ENCODE results near the gene ARID1B.
A peak's percentile ranks its signal among the peaks of the same experiment; 100 is the strongest.

ARID1B gene

DNA sequence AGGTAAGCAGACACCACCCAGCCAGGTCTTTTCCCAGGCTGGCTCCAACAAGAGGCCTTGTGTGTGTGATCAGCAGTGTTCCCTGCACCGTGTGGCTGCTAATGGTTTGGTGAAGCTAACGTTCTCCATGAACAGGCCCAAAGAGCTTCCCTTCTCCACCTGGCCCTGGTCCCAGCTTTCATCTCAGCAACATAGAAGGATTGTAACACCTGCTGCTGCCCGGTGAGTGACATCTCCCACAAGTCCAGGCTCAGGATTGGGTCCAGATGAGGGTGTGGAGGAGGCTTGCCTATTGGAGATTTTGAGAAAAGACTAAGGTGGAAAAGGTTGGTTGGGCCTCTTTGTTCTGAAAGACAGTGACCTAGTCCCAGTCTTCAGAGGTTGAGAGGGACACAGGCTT is 456.5 kb downstream of the ARID1B start:
- TF ChIP-seq, protein P1, sequence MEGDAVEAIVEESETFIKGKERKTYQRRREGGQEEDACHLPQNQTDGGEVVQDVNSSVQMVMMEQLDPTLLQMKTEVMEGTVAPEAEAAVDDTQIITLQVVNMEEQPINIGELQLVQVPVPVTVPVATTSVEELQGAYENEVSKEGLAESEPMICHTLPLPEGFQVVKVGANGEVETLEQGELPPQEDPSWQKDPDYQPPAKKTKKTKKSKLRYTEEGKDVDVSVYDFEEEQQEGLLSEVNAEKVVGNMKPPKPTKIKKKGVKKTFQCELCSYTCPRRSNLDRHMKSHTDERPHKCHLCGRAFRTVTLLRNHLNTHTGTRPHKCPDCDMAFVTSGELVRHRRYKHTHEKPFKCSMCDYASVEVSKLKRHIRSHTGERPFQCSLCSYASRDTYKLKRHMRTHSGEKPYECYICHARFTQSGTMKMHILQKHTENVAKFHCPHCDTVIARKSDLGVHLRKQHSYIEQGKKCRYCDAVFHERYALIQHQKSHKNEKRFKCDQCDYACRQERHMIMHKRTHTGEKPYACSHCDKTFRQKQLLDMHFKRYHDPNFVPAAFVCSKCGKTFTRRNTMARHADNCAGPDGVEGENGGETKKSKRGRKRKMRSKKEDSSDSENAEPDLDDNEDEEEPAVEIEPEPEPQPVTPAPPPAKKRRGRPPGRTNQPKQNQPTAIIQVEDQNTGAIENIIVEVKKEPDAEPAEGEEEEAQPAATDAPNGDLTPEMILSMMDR (IDR thresholded peaks at IDR 0.05; ENCODE audit: poor library complexity, severe bottlenecking), result no peak
- Histone ChIP-seq H3K36me3 (ENCODE audit: low read depth) (no peaks in the 10 kb centered on the region), H3K27me3 (ENCODE audit: insufficient read depth, poor library complexity, severe bottlenecking) (peaks cover 26% of the 10 kb centered on the region), H3K9me3 (ENCODE audit: severe bottlenecking) (no peaks in the 10 kb centered on the region), H3K4me3 (ENCODE audit: severe bottlenecking) (no peak overlapping the region), H3K4me1 (ENCODE audit: insufficient read depth, poor library complexity, severe bottlenecking) (no peaks in the 10 kb centered on the region), H3K27ac (ENCODE audit: poor library complexity, severe bottlenecking) (no peak overlapping the region)
- ATAC-seq (ENCODE audit: low read depth) (no peak), DNase-seq (ENCODE audit: low spot score) (no peak)

DNA sequence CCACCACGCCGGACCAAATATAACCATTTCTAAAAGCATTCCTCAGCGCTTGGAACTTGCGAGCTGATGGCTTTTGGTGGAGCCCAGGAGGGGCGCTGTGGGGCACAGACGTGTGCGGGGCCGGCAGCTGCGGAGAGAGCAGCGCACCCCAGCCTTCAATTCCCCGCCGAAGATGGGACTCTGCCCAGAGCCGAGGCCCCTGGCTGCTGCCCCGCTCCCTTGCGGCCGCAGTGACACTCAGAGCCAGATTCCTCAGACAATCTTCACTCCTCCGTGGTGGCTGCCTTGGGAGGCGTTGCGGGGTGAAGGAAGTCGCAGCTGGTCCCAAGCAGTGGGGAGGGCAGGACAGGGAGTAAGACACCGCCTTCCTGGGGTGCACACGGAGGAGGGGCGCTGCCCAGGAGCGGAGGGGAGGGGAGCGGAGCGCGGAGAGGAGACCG is 458.4 kb downstream of the ARID1B start:
- TF ChIP-seq, protein P1 (IDR thresholded peaks at IDR 0.05; ENCODE audit: poor library complexity, severe bottlenecking), result peak; percentile 52
- Histone ChIP-seq H3K27me3 (ENCODE audit: insufficient read depth, poor library complexity, severe bottlenecking) (peaks cover 26% of the 10 kb centered on the region), H3K27ac (ENCODE audit: poor library complexity, severe bottlenecking) (no peak overlapping the region), H3K9me3 (ENCODE audit: severe bottlenecking) (no peaks in the 10 kb centered on the region), H3K4me3 (ENCODE audit: severe bottlenecking) (peak overlapping the region; percentile 26), H3K36me3 (ENCODE audit: low read depth) (no peaks in the 10 kb centered on the region), H3K4me1 (ENCODE audit: insufficient read depth, poor library complexity, severe bottlenecking) (peaks cover 10% of the 10 kb centered on the region)
- peak; percentile 70 for ATAC-seq (ENCODE audit: low read depth)
- DNase-seq (ENCODE audit: low spot score), result no peak

DNA sequence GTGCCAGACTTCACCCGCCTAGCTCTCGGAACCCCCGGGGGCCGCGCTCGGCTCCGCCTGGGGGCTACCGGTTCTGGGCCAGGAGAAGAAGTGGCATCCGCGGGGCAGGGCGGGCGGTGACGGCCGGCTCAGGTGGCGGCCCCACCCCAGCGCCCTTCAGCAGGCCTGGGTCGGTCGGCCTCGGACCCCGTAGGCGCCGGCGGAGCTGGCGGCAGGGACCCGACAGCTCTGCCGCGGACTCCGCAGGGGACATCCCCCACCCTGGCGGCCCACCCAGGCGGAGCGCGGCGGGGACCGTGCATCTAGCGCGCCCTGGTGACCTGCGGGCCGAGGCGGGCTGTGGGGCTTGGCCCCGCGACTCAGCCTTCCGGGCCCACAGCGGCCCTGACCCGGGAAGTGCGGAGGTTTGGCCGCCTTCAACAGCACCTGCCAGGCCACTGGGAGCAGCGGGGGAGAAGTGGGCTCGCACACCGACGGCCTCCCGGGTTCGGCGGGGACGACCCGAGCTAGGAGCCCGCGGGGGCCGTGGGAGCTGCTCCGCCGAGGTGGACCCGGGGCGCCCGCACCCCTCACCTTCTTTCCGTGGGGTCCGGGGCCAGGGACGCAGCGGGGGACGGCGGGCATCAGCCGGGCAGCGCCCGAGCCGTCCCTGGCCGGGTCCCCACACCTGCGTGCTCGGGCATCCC is 459.0 kb downstream of the ARID1B start:
- Histone ChIP-seq H3K9me3 (ENCODE audit: severe bottlenecking) (no peaks in the 10 kb centered on the region), H3K27me3 (ENCODE audit: insufficient read depth, poor library complexity, severe bottlenecking) (peaks cover 26% of the 10 kb centered on the region), H3K36me3 (ENCODE audit: low read depth) (no peaks in the 10 kb centered on the region), H3K4me1 (ENCODE audit: insufficient read depth, poor library complexity, severe bottlenecking) (peaks cover 10% of the 10 kb centered on the region), H3K4me3 (ENCODE audit: severe bottlenecking) (peak overlapping the region; percentile 26), H3K27ac (ENCODE audit: poor library complexity, severe bottlenecking) (no peak overlapping the region)
- no peak for DNase-seq (ENCODE audit: low spot score)
- peak; percentile 40 for ATAC-seq (ENCODE audit: low read depth)
- TF ChIP-seq, protein P1 (IDR thresholded peaks at IDR 0.05; ENCODE audit: poor library complexity, severe bottlenecking), result no peak

GRCh38 chr6:157238346-157238745 is 461.2 kb downstream of the ARID1B start:
- Histone ChIP-seq H3K27ac (ENCODE audit: poor library complexity, severe bottlenecking) (no peak overlapping the region), H3K9me3 (ENCODE audit: severe bottlenecking) (peaks cover 3% of the 10 kb centered on the region), H3K27me3 (ENCODE audit: insufficient read depth, poor library complexity, severe bottlenecking) (peaks cover 26% of the 10 kb centered on the region), H3K36me3 (ENCODE audit: low read depth) (no peaks in the 10 kb centered on the region), H3K4me1 (ENCODE audit: insufficient read depth, poor library complexity, severe bottlenecking) (peaks cover 10% of the 10 kb centered on the region), H3K4me3 (ENCODE audit: severe bottlenecking) (no peak overlapping the region)
- TF ChIP-seq, protein P1 (IDR thresholded peaks at IDR 0.05; ENCODE audit: poor library complexity, severe bottlenecking), result no peak
- DNase-seq (ENCODE audit: low spot score) (no peak), ATAC-seq (ENCODE audit: low read depth) (no peak)

DNA sequence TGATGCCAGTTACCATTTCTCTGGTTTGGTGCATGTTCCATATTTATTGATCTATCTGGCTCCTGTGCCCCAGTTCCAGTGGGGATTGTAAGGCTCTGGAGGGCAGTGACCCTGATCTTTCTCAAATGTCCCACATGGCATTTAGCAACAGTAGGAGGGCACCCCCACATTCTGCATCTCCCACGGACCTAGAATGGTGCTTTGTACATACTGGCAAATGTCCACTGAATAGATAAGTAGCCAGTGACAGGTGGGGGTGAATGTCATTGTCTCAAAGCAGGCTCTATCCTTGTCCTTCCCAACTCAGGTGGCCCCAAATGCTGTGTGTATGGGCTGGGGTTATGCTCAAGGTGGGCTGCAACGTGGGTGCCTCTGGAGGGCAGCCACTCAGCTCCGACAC is 462.0 kb downstream of the ARID1B start:
- Histone ChIP-seq H3K4me1 (ENCODE audit: insufficient read depth, poor library complexity, severe bottlenecking) (peaks cover 10% of the 10 kb centered on the region), H3K27ac (ENCODE audit: poor library complexity, severe bottlenecking) (no peak overlapping the region), H3K36me3 (ENCODE audit: low read depth) (no peaks in the 10 kb centered on the region), H3K4me3 (ENCODE audit: severe bottlenecking) (no peak overlapping the region), H3K27me3 (ENCODE audit: insufficient read depth, poor library complexity, severe bottlenecking) (peaks cover 26% of the 10 kb centered on the region), H3K9me3 (ENCODE audit: severe bottlenecking) (peaks cover 3% of the 10 kb centered on the region)
- no peak for DNase-seq (ENCODE audit: low spot score)
- TF ChIP-seq, protein P1 (IDR thresholded peaks at IDR 0.05; ENCODE audit: poor library complexity, severe bottlenecking), result no peak
- no peak for ATAC-seq (ENCODE audit: low read depth)
